H1 (cell line): Measurements from ENCODE around the gene ANKEF1. TPM values are rescaled to one million over a fixed set of nuclear protein-coding genes. Genes with fewer than 3 reads are reported as not detected.
A peak's percentile ranks its signal among the peaks of the same experiment; 100 is the strongest.

Source experiments
- CTCF ChIA-PET: fragments of 300-600 bp; sonication (Branson Sonifier 250); formaldehyde crosslinking; loops from one replicate; lab custom pipeline; 2021; ENCODE audit not compliant: partially characterized antibody; lab: Charles Lee
- POLR2A ChIA-PET: fragments of 300-600 bp; sonication (Branson Sonifier 250); formaldehyde crosslinking; loops from one replicate; lab custom pipeline; 2021; ENCODE audit warnings: inconsistent platforms; ENCODE audit not compliant: partially characterized antibody; lab: Charles Lee
- DNase-seq, 2 experiments: peaks; one replicate each; pipeline versions ENCODE4 v3.0.0 to v3.0.0-alpha.2; 2010 to 2022; ENCODE audit warnings: low spot score in 2 of 2, low read depth in 1 of 2, mixed read lengths in 1 of 2
- FAIRE-seq: peaks from 2 replicates; lab custom pipeline; 2011; peaks lifted over from hg19 to GRCh38; lab: Jason Lieb, UNC
- H2AFZ ChIP-seq: 2 replicates; pipeline ENCODE4 v1.8.1; 2012; ENCODE audit warnings: low read length, inconsistent platforms
- H2AK5ac ChIP-seq: 2 replicates; pipeline ENCODE4 v1.6.1; 2013; ENCODE audit warnings: low read depth, low read length
- H2BK120ac ChIP-seq: replicated peaks from 2 replicates; pipeline ENCODE3; 2013; ENCODE audit warnings: low read depth, low read length, inconsistent platforms
- H2BK12ac ChIP-seq: 2 replicates; pipeline ENCODE4 v1.6.1; 2013; ENCODE audit warnings: low read depth, low read length
- H2BK15ac ChIP-seq: 2 replicates; pipeline ENCODE4 v1.6.1; 2013; ENCODE audit warnings: low read length
- H2BK20ac ChIP-seq: 2 replicates; pipeline ENCODE4 v1.6.1; 2013; ENCODE audit warnings: low read length
- H2BK5ac ChIP-seq: 2 replicates; pipeline ENCODE4 v1.6.1; 2013; ENCODE audit warnings: low read depth, low read length
- H3K14ac ChIP-seq: 2 replicates; pipeline ENCODE4 v1.6.1; 2013; ENCODE audit warnings: inconsistent platforms; ENCODE audit not compliant: insufficient read length
- H3K18ac ChIP-seq: 2 replicates; pipeline ENCODE4 v1.6.1; 2013; ENCODE audit warnings: low read length; ENCODE audit errors: extremely low read depth
- H3K23ac ChIP-seq: 2 replicates; pipeline ENCODE4 v1.6.1; 2013; ENCODE audit warnings: inconsistent platforms; ENCODE audit not compliant: insufficient read length
- H3K23me2 ChIP-seq: 2 replicates; pipeline ENCODE4 v1.6.1; 2013; ENCODE audit warnings: low read depth, low read length
- H3K27ac ChIP-seq: 2 replicates; pipeline ENCODE4 v1.6.1; 2011; ENCODE audit warnings: low read depth, low read length, inconsistent platforms
- H3K27me3 ChIP-seq, 4 experiments: replicated peaks in 1 of 4; 1 replicate in 1 of 4; 2 replicates in 3 of 4; pipeline versions ENCODE4 v1.6.1 to v1.8.1; 2011 to 2013; ENCODE audit warnings: low read length in 3 of 4, mild to moderate bottlenecking in 3 of 4, inconsistent platforms in 2 of 4, mixed read lengths in 2 of 4, moderate library complexity in 1 of 4; ENCODE audit not compliant: control insufficient read depth in 3 of 4, insufficient read depth in 3 of 4; ENCODE audit errors: extremely low read depth in 1 of 4
- H3K36me3 ChIP-seq, 4 experiments: 2 replicates each; pipeline versions ENCODE4 v1.6.1 to v1.8.1; 2011 to 2013; ENCODE audit warnings: mild to moderate bottlenecking in 4 of 4, low read length in 3 of 4, moderate library complexity in 2 of 4, control low read depth in 1 of 4, inconsistent platforms in 1 of 4; ENCODE audit not compliant: insufficient read depth in 4 of 4, control insufficient read depth in 2 of 4
- H3K4ac ChIP-seq: replicated peaks from 2 replicates; pipeline ENCODE3; 2013; ENCODE audit warnings: low read length, low read depth, mixed read lengths, inconsistent platforms; ENCODE audit not compliant: insufficient read length
- H3K4me1 ChIP-seq, 4 experiments: replicated peaks in 1 of 4; 1 replicate in 1 of 4; 2 replicates in 3 of 4; pipeline versions ENCODE4 v1.6.1 to v1.8.1; 2011 to 2013; ENCODE audit warnings: low read length in 3 of 4, inconsistent platforms in 2 of 4, mixed read lengths in 1 of 4; ENCODE audit not compliant: insufficient read depth in 4 of 4, control insufficient read depth in 3 of 4
- H3K4me2 ChIP-seq, 2 experiments: 2 replicates each; pipeline versions ENCODE4 v1.6.1 to v1.8.1; 2011 to 2013; ENCODE audit warnings: low read depth in 2 of 2, low read length in 2 of 2, control low read depth in 1 of 2, inconsistent platforms in 1 of 2, mild to moderate bottlenecking in 1 of 2; ENCODE audit not compliant: insufficient read depth in 1 of 2
- H3K4me3 ChIP-seq, 4 experiments: fragments of 200-600, 300-600 bp in 1 of 4; sonication (generic), shearing (Covaris generic), sonication (Bioruptor Twin) in 1 of 4; 2 replicates each; pipeline versions ENCODE4 v1.5.1 to v1.8.1; 2011 to 2016; ENCODE audit warnings: low read length in 4 of 4, low read depth in 3 of 4, control low read depth in 2 of 4, inconsistent platforms in 2 of 4, mild to moderate bottlenecking in 2 of 4, mixed read lengths in 1 of 4, moderate library complexity in 1 of 4; ENCODE audit not compliant: insufficient read depth in 2 of 4; ENCODE audit errors: extremely low read depth in 1 of 4
- H3K56ac ChIP-seq: replicated peaks from 2 replicates; pipeline ENCODE3; 2013; ENCODE audit warnings: low read depth, mild to moderate bottlenecking, mixed read lengths, low read length, inconsistent platforms; ENCODE audit not compliant: insufficient read length
- H3K79me1 ChIP-seq: 2 replicates; pipeline ENCODE4 v1.6.1; 2013; ENCODE audit warnings: low read depth, low read length, control low read depth
- H3K79me2 ChIP-seq, 2 experiments: 2 replicates each; pipeline versions ENCODE4 v1.6.1 to v1.8.1; 2012 to 2013; ENCODE audit warnings: low read length in 2 of 2, mild to moderate bottlenecking in 2 of 2, inconsistent platforms in 1 of 2; ENCODE audit not compliant: insufficient read depth in 2 of 2, control insufficient read depth in 1 of 2
- H3K9ac ChIP-seq, 4 experiments: replicated peaks in 1 of 4; 1 replicate in 1 of 4; 2 replicates in 3 of 4; pipeline versions ENCODE4 v1.6.1 to v1.8.1; 2011 to 2013; ENCODE audit warnings: low read depth in 3 of 4, low read length in 3 of 4, control low read depth in 2 of 4, mild to moderate bottlenecking in 2 of 4, moderate library complexity in 2 of 4, inconsistent platforms in 1 of 4; ENCODE audit errors: extremely low read depth in 1 of 4
- H3K9me3 ChIP-seq, 2 experiments: 2 replicates each; pipeline versions ENCODE4 v1.6.1 to v1.8.1; 2012 to 2013; ENCODE audit warnings: mild to moderate bottlenecking in 2 of 2, moderate library complexity in 2 of 2, control low read depth in 1 of 2, inconsistent platforms in 1 of 2, low read depth in 1 of 2, low read length in 1 of 2, mixed read lengths in 1 of 2; ENCODE audit not compliant: insufficient read depth in 2 of 2
- H4K20me1 ChIP-seq, 2 experiments: replicated peaks in 1 of 2; 2 replicates each; pipeline versions ENCODE3 to v1.8.1; 2011 to 2013; ENCODE audit warnings: inconsistent platforms in 2 of 2, low read length in 2 of 2, mild to moderate bottlenecking in 1 of 2; ENCODE audit not compliant: insufficient read depth in 2 of 2, control insufficient read depth in 1 of 2
- H4K5ac ChIP-seq: 2 replicates; pipeline ENCODE4 v1.6.1; 2013; ENCODE audit warnings: low read length, low read depth, mixed read lengths, inconsistent platforms; ENCODE audit not compliant: insufficient read length
- H4K8ac ChIP-seq: 2 replicates; pipeline ENCODE4 v1.8.0; 2013; ENCODE audit warnings: mild to moderate bottlenecking, moderate library complexity, low read length, inconsistent platforms; ENCODE audit not compliant: insufficient read depth; ENCODE audit errors: extremely low read depth
- H4K91ac ChIP-seq: replicated peaks from 2 replicates; pipeline ENCODE3; 2013; ENCODE audit warnings: low read length, mixed read lengths, inconsistent platforms; ENCODE audit not compliant: insufficient read length
- RNF2 ChIP-seq: fragments of 200-900, 300-1000 bp; sonication (generic); IDR thresholded peaks from 2 replicates; pipeline ENCODE4 v1.7.1; 2016; ENCODE audit warnings: borderline replicate concordance, low read depth, mild to moderate bottlenecking, antibody characterized with exemption, low read length; ENCODE audit not compliant: poor library complexity, severe bottlenecking; ENCODE audit errors: missing control alignments
- TAF1 ChIP-seq: IDR thresholded peaks from 2 replicates; pipeline ENCODE4 v1.6.1; 2011; ENCODE audit warnings: mild to moderate bottlenecking, low read depth, low read length
- WGBS, 2 experiments: shearing (Covaris generic) in 1 of 2; methylation state at CpG; one replicate each; pipeline versions ENCODE4 v1.1.6 to v1.1.7; 2013 to 2015; ENCODE audit warnings: low lambda C conversion rate in 2 of 2, mixed read lengths in 2 of 2, inconsistent platforms in 1 of 2, low coverage in 1 of 2, missing lambda C conversion rate in 1 of 2; ENCODE audit not compliant: insufficient replicate concordance in 2 of 2, insufficient coverage in 1 of 2, insufficient read length in 1 of 2; ENCODE audit errors: extremely low coverage in 1 of 2, missing lambda C conversion rate in 1 of 2; 5-methylcytosine and 5-hydroxymethylcytosine counted together
- polyA plus RNA-seq, 7 experiments: library from polyadenylated mRNA; depleted of rRNA in 3 of 7; stranded (reverse) in 5 of 7; unstranded in 2 of 7; fragments of >200 nt in 5 of 7; fragments of 200-250 nt in 2 of 7; gene quantifications; 1 replicate in 5 of 7; 2 replicates in 1 of 7; 4 replicates in 1 of 7; pipeline versions ENCODE4 v1.2.1 to v1.2.3, GENCODE V29; 2011 to 2013; ENCODE audit warnings: missing spikeins in 2 of 7, mixed read lengths in 2 of 7
- total RNA-seq: library from RNA; stranded (reverse); fragmentation: NEBNext Ultra II Directional; extraction: Animal tissue kit (Norgen Biotek cat#: 25700); gene quantifications from 2 replicates; pipeline ENCODE4 v1.2.1, GENCODE V29; 2021

ANKEF1 gene
- total and polyA plus RNA-seq, 2 of the 8 experiments (the other 6 are each of a cell fraction or from before 2014, with no cell fraction given): 2.8 to 10.0 TPM

- no peak overlapping the region for H3K4ac ChIP-seq
- H3K4me3 ChIP-seq: no peak overlapping the region
- no peak overlapping the region; a peak in 1 of 7 replicates for H3K9ac ChIP-seq
- H3K79me1 ChIP-seq: no peaks in the 10 kb centered on the region
- no peak overlapping the region for H2AFZ ChIP-seq
- H2AK5ac ChIP-seq: no peak overlapping the region
- FAIRE-seq: no peak
- ChIA-PET POLR2A (no interaction called here), CTCF (interaction anchor here (0.8 to 5.1 kb wide), 3 partner anchors 14 to 29 kb away, joined by 3 to 34 read pairs (median 4); no protein-coding TSS in a partner anchor)
- TF ChIP-seq RNF2 (no peak), TAF1 (no peak)
- H2BK120ac ChIP-seq: no peak overlapping the region
- no peaks in the 10 kb centered on the region for H3K36me3 ChIP-seq
- 87% methylated on average over 2 of the region's 2 CpGs; no CpG with 5 or more reads in 1 of the 2 experiments for WGBS, 2 experiments
- no peaks in the 10 kb centered on the region for H3K23me2 ChIP-seq
- no peak overlapping the region for H3K27ac ChIP-seq
- H3K9me3 ChIP-seq: no peaks in the 10 kb centered on the region
- H4K91ac ChIP-seq: no peak overlapping the region
- H3K79me2 ChIP-seq: no peaks in the 10 kb centered on the region
- peaks cover 0 to 4% (median 0%) of the 10 kb centered on the region in 4 experiments; a peak in 2 of 7 replicates for H3K4me1 ChIP-seq
- no peaks in the 10 kb centered on the region for H4K20me1 ChIP-seq
- H2BK20ac ChIP-seq: no peak overlapping the region
- H4K8ac ChIP-seq: no peak overlapping the region
- H3K4me2 ChIP-seq: no peak overlapping the region
- H2BK15ac ChIP-seq: peak overlapping the region; percentile 32; the same call in 1 of the 2 replicates
- no peak overlapping the region for H3K14ac ChIP-seq
- no peak overlapping the region for H3K23ac ChIP-seq
- H2BK5ac ChIP-seq: no peak overlapping the region
- no peak for DNase-seq
- H2BK12ac ChIP-seq: no peak overlapping the region
- H3K27me3 ChIP-seq: no peaks in the 10 kb centered on the region
- no peak overlapping the region for H4K5ac ChIP-seq
- H3K18ac ChIP-seq: no peak overlapping the region
- H3K56ac ChIP-seq: no peak overlapping the region
These were observed 26.9 kb downstream of the ANKEF1 start for GRCh38 chr20:10061641-10062040.
